A673 (cell line): Measurements from ENCODE around the gene OR51E1. TPM values are rescaled to one million over a fixed set of nuclear protein-coding genes. Genes with fewer than 3 reads are reported as not detected.

Experiments
- BruUV-seq: library from RNA; stranded (reverse); fragments of 400-500 nt; replicated peaks from 2 replicates; lab custom pipeline; 2021; lab: Mats Ljungman, UMichigan
- CTCF ChIA-PET: fragments of 300-600 bp; sonication (Branson Sonifier 250); formaldehyde crosslinking; loops from one replicate; lab custom pipeline; 2022; ENCODE audit warnings: antibody characterized with exemption; lab: Charles Lee
- POLR2A ChIA-PET: fragments of 300-600 bp; sonication (Branson Sonifier 250); formaldehyde crosslinking; loops from one replicate; lab custom pipeline; 2022; ENCODE audit warnings: antibody characterized with exemption; ENCODE audit not compliant: low non-redundant PET; lab: Charles Lee
- DNase-seq: peaks from one replicate; pipeline ENCODE4 v3.0.0-alpha.2; 2015; ENCODE audit warnings: low spot score
- H3K27ac ChIP-seq: fragments of 200-600 bp; sonication (generic); 2 replicates; pipeline ENCODE4 v1.5.1; 2016; ENCODE audit warnings: mixed run types, low read depth, mild to moderate bottlenecking, mixed read lengths, antibody characterized with exemption, low read length; ENCODE audit not compliant: poor library complexity, severe bottlenecking
- H3K27me3 ChIP-seq: fragments of 200-600 bp; sonication (generic); replicated peaks from 2 replicates; pipeline ENCODE4 v1.6.1; 2017; ENCODE audit warnings: mixed run types, low read depth, mild to moderate bottlenecking, mixed read lengths, antibody characterized with exemption, low read length; ENCODE audit not compliant: insufficient read depth, poor library complexity
- H3K36me3 ChIP-seq: fragments of 200-600 bp; sonication (generic); 2 replicates; pipeline ENCODE4 v1.6.1; 2016; ENCODE audit warnings: mixed run types, mild to moderate bottlenecking, mixed read lengths, antibody characterized with exemption, low read length; ENCODE audit not compliant: insufficient read depth, poor library complexity, severe bottlenecking
- H3K4me1 ChIP-seq: fragments of 200-600 bp; sonication (generic); 2 replicates; pipeline ENCODE4 v1.6.1; 2017; ENCODE audit warnings: mixed run types, mild to moderate bottlenecking, mixed read lengths, antibody characterized with exemption, low read length; ENCODE audit not compliant: insufficient read depth, poor library complexity, severe bottlenecking
- H3K4me3 ChIP-seq: fragments of 200-600 bp; sonication (generic); 2 replicates; pipeline ENCODE4 v1.5.1; 2016; ENCODE audit warnings: low read depth, mixed run types, mild to moderate bottlenecking, mixed read lengths, low read length; ENCODE audit not compliant: poor library complexity, severe bottlenecking
- H3K9me3 ChIP-seq: fragments of 200-600 bp; sonication (generic); 2 replicates; pipeline ENCODE4 v1.6.1; 2016; ENCODE audit warnings: mixed run types, low read depth, mild to moderate bottlenecking, mixed read lengths, antibody characterized with exemption, low read length; ENCODE audit not compliant: poor library complexity, severe bottlenecking
- EZH2 ChIP-seq: fragments of 200-600 bp; sonication (generic); IDR thresholded peaks from 2 replicates; pipeline ENCODE4 v1.6.1; 2017; ENCODE audit warnings: borderline replicate concordance, low read depth, mild to moderate bottlenecking, mixed read lengths, antibody characterized with exemption, low read length; ENCODE audit not compliant: poor library complexity, severe bottlenecking
- intact Hi-C: fragments of 100-400 bp; cut with micrococcal nuclease; formaldehyde crosslinking; loops from one replicate; pipeline ENCODE4 v1.10.0; 2022; ENCODE audit not compliant: unreplicated experiment
- total RNA-seq: library from RNA; stranded (reverse); gene quantifications from 2 replicates; pipeline ENCODE4 v1.2.3, GENCODE V29; 2021
- TF ChIP-seq, protein P1 (sequence below): fragments of 300-800, 200-600 bp; sonication (generic); conservative IDR thresholded peaks from 2 replicates; pipeline ENCODE4 v1.5.1; 2017; ENCODE audit warnings: low read depth, mild to moderate bottlenecking, antibody characterized with exemption, low read length, moderate library complexity, mixed read lengths

The OR51E1 gene
- total RNA-seq, 1 experiment from 2014 or later, result not detected

- H3K36me3 ChIP-seq, result no peaks in the 10 kb centered on the region
- POLR2A ChIA-PET, result no interaction called here
- H3K27ac ChIP-seq, result no peak overlapping the region
Measured at GRCh38 chr11:4700436-4700820, 56.6 kb downstream of the OR51E1 start.

DNA sequence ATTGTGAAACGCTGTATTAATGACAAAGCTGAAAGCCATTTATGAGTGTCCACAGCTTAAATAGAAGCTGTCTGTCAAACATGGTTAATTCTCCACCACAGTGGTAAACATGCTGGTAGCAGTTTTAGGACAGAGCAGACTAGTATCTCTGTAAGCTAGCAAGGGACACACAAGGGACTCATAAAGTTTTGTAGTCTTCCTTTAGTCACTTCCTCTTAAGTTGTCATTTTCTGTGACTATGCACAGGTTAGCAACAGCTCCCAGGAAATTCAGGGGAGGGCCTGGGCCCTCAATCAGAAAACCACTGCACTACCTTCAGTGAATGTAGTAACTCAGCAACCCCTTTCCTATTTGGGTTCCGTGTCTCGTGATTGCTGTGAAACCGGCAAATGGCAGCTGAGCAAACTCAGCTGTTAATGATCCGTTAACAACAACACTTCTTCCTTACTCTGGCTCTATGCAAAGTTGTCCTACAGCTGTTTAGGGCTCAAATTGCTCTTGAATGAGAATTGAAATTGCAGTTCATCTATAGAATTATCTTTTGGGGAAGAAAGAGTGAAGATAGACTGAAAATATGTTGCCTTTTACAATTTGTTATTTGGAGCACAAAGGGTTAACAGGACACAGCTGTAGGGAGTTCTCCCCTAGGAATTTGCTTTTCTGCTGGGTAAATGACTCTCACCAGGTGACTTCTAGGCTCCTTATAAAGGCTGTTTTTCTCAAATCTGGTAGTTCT lies 60.4 kb downstream of the OR51E1 start, which contains the start of gene MMP26:
TSS of gene MMP26 (plus strand) at position 731 of the 736 bp plus-strand sequence.
- POLR2A ChIA-PET, result no interaction called here
- Histone ChIP-seq H3K4me1 (peaks cover 15% of the 10 kb centered on the region), H3K27me3 (no peaks in the 10 kb centered on the region), H3K36me3 (no peaks in the 10 kb centered on the region), H3K27ac (no peak within 1 kb of the TSS), H3K4me3 (no peak within 1 kb of the TSS), H3K9me3 (no peaks in the 10 kb centered on the region)
- CTCF ChIA-PET, result no interaction called here
- peak; percentile 53 for DNase-seq
- intact Hi-C loops, result no loop called here
- no TSS peak for BruUV-seq
- no peak for TF ChIP-seq EZH2
- TF ChIP-seq, protein P1, sequence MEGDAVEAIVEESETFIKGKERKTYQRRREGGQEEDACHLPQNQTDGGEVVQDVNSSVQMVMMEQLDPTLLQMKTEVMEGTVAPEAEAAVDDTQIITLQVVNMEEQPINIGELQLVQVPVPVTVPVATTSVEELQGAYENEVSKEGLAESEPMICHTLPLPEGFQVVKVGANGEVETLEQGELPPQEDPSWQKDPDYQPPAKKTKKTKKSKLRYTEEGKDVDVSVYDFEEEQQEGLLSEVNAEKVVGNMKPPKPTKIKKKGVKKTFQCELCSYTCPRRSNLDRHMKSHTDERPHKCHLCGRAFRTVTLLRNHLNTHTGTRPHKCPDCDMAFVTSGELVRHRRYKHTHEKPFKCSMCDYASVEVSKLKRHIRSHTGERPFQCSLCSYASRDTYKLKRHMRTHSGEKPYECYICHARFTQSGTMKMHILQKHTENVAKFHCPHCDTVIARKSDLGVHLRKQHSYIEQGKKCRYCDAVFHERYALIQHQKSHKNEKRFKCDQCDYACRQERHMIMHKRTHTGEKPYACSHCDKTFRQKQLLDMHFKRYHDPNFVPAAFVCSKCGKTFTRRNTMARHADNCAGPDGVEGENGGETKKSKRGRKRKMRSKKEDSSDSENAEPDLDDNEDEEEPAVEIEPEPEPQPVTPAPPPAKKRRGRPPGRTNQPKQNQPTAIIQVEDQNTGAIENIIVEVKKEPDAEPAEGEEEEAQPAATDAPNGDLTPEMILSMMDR, result no peak

More at GRCh38 chr11:4700436-4700820, 56.6 kb downstream of the OR51E1 start:
- TF ChIP-seq, protein P1, result no peak
- no peak for TF ChIP-seq EZH2
- Histone ChIP-seq H3K27me3 (no peaks in the 10 kb centered on the region), H3K4me1 (peaks cover 15% of the 10 kb centered on the region), H3K9me3 (no peaks in the 10 kb centered on the region), H3K4me3 (no peak overlapping the region)
- intact Hi-C loops, result no loop called here
- no TSS peak for BruUV-seq
- CTCF ChIA-PET, result no interaction called here
- no peak for DNase-seq

DNA sequence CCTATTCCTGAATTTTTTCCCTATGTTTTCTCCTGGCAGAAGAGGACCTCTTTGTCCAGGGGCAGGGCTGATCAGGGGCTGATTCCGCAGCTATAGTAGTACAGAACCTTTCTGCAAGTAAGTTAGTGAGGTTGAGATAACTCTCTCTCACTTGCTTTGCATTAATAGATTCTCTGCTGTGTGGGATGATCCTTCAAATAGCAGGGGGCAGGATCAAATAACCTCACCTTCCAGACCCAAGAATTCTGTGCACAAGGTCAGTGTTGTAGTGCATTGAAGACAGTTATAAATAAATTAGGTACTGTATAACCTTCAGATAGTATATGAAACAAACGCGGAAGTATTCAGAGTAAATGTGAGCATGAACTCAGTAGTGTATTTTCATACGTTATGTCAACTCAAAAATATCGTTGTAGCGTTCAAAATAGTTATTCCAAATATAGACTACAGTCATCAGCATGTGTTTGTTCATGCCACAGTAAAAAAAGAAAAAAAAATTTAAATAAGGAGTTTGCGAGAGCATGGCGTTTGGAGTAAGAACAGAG lies 61.1 kb downstream of the OR51E1 start:
- intact Hi-C loops, result no loop called here
- H3K27ac ChIP-seq, result no peak overlapping the region
- no peaks in the 10 kb centered on the region for H3K27me3 ChIP-seq
- BruUV-seq, result no TSS peak
- no peak for TF ChIP-seq EZH2
- TF ChIP-seq, protein P1, result no peak
- DNase-seq, result no peak
- H3K4me3 ChIP-seq, result no peak overlapping the region
- H3K9me3 ChIP-seq, result no peaks in the 10 kb centered on the region
- ChIA-PET CTCF (no interaction called here), POLR2A (interaction anchor here (0.7 kb wide), 1 partner anchor 140 kb away, joined by 3 read pairs; no protein-coding TSS in a partner anchor)
- H3K36me3 ChIP-seq, result no peaks in the 10 kb centered on the region
- peaks cover 15% of the 10 kb centered on the region for H3K4me1 ChIP-seq

Other genes starting within 250 kb of the OR51E1 start
- not detected in 2 replicates for gene OR52K2, start 194.7 kb upstream of the OR51E1 start, total RNA-seq
- gene OR52K1, start 161.3 kb upstream of the OR51E1 start, total RNA-seq, result not detected in 2 replicates
- gene OR52M1, start 98.8 kb upstream of the OR51E1 start, total RNA-seq, result not detected in 2 replicates
- gene OR52I2, start 62.2 kb upstream of the OR51E1 start, total RNA-seq, result not detected in 2 replicates
- not detected in 2 replicates for gene OR52I1, start 49.9 kb upstream of the OR51E1 start, total RNA-seq
- gene TRIM68, start 35.8 kb upstream of the OR51E1 start, total RNA-seq, result 5.7 and 7.1 TPM in 2 replicates
- not detected in 2 replicates for gene OR51D1, start 6.5 kb upstream of the OR51E1 start, total RNA-seq
- gene OR51E2, start 53.9 kb downstream of the OR51E1 start, total RNA-seq, result not detected in 2 replicates
- not detected in 2 replicates for gene MMP26, start 60.8 kb downstream of the OR51E1 start, total RNA-seq
- gene OR51F1, start 126.0 kb downstream of the OR51E1 start, total RNA-seq, result not detected in 2 replicates
- not detected in 2 replicates for gene OR52R1, start 160.4 kb downstream of the OR51E1 start, total RNA-seq
- not detected in 2 replicates for gene OR51F2, start 177.3 kb downstream of the OR51E1 start, total RNA-seq
- gene OR51S1, start 205.2 kb downstream of the OR51E1 start, total RNA-seq, result not detected in 2 replicates
- gene OR51T1, start 237.9 kb downstream of the OR51E1 start, total RNA-seq, result not detected in 2 replicates